GM12875 (cell line): ENCODE measurements around the gene TNS1.

Experiments
- H3K4me3 ChIP-seq: one replicate; pipeline ENCODE4 v1.5.1; 2011; ENCODE audit warnings: low read depth, low read length, control low read depth
- TF ChIP-seq, protein P1 (sequence below): IDR thresholded peaks from 2 replicates; pipeline ENCODE4 v1.5.1; 2011; ENCODE audit warnings: low read depth, mild to moderate bottlenecking, control low read depth, inconsistent platforms, low read length, moderate library complexity, borderline replicate concordance; ENCODE audit not compliant: insufficient read depth

Gene TNS1

DNA sequence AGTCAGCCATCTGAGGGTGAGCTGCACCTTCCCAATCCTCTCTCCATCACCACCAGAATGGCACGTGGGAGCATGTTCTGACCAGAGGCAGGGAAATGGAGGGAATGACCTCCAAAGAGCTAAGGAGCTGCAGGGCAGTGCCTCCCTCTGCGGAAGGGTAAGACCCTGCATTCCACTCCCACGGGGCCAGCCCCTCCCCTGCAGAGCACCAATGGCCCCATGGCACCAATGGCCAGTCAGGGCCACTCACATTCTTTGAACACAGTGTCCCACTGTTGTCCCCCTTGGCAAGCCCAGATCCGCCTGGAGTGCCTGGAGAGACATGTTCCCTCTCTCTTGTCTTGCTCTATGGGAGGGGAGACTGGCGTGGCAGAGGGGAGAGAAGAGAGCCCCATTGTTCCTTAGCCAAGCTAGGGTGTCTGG lies 164.4 kb downstream of the TNS1 start:
- H3K4me3 ChIP-seq: no peak overlapping the region
- TF ChIP-seq, protein P1, sequence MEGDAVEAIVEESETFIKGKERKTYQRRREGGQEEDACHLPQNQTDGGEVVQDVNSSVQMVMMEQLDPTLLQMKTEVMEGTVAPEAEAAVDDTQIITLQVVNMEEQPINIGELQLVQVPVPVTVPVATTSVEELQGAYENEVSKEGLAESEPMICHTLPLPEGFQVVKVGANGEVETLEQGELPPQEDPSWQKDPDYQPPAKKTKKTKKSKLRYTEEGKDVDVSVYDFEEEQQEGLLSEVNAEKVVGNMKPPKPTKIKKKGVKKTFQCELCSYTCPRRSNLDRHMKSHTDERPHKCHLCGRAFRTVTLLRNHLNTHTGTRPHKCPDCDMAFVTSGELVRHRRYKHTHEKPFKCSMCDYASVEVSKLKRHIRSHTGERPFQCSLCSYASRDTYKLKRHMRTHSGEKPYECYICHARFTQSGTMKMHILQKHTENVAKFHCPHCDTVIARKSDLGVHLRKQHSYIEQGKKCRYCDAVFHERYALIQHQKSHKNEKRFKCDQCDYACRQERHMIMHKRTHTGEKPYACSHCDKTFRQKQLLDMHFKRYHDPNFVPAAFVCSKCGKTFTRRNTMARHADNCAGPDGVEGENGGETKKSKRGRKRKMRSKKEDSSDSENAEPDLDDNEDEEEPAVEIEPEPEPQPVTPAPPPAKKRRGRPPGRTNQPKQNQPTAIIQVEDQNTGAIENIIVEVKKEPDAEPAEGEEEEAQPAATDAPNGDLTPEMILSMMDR: no peak

DNA sequence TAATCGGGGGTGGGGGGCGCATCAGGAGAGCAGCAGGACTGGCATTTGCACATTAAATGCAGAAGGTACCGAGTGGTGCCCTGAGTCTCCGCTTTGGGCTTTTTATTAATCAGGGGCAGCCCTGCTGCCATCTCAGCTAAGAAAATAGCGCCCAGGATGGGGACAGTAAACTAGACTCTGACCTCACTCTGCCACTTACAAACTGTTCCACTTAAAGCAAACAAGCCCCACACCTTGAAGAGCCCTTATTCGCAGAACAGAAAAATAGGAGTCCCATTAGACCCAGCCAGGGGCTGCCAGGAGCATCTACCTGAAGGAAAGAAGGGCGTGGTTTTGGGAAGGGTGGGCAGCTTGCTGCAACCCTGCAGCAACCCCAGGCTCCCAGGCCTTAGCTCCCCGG lies 165.3 kb downstream of the TNS1 start:
- TF ChIP-seq, protein P1: no peak

DNA sequence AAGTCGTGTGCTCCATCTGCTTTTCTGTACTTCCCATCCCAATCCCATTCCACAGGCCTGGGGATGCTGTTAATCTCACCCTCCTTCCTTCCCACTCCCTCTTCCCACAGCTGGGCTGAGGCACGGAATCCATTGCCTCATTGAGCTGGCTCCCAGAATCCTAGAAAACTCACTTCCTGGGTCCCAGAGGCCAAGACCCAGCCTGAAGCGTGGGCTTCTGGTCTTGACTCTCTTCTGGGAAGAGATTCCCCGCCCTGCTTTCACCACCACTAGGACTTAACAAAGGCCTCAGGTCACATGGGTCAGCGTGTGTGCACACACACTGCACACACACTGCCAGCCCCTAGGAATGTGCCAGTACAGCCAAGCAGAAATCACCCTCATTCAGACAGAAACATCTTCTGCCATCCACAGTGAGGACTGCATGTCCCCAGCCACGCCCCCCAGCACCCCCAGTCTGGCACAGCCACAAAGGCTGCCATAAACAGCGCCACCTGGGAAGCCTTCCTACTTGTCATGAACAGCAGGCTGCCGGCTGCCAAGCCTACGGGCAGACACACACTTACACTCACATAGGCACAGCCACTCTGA lies 165.8 kb downstream of the TNS1 start:
- H3K4me3 ChIP-seq: no peak overlapping the region
- TF ChIP-seq, protein P1: no peak

More for the DNA sequence above, 165.3 kb downstream of the TNS1 start:
- H3K4me3 ChIP-seq: no peak overlapping the region

DNA sequence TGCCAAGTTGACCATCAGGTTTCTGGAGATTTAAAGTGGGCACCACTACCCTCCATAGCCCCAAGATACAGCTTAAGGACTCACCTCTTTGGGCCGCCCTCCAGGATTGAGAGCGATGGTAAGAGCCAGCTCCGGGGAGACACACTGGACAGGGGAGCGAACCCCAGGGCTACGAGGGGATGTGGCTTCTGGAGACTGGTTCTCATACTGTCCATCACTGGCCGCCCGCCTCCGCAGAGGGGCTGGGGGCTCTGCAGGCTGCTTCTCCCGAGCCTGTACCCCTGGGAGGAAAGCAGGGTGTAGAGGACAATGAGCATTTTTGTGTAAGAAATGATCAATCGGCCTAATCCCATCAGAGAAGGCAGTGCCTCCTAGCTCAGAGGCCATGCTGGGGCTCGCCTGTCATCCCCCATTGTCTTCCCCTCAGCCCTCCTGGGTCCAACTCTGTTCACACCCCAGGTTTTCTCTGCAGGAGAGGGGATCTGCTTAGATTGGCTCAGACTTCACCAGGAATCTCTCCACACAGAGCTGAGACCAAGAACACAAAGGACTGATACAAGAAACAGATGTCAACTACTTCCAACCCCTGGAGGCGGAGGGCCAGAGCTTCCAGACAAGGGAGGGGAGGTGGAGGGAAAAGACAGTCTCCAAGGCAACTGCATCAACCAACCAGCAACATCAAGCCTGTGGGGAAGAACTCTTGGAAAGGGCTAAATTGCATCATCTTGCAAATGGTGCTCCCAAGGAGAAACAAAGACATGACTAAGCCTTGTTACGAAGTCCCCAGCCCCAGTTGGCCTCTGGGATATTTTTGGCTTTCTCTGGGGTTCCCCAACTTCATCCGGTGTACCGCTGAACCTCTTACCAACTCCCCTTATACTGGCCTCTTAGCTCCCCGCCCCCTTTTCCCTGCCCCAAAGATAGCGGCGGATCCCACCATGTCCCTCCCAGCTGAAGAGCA lies 166.6 kb downstream of the TNS1 start:
- no peak overlapping the region for H3K4me3 ChIP-seq
- TF ChIP-seq, protein P1: no peak

GRCh38 chr2:217834744-217835513 lies 167.9 kb downstream of the TNS1 start:
- H3K4me3 ChIP-seq: no peak overlapping the region
- TF ChIP-seq, protein P1: no peak

DNA sequence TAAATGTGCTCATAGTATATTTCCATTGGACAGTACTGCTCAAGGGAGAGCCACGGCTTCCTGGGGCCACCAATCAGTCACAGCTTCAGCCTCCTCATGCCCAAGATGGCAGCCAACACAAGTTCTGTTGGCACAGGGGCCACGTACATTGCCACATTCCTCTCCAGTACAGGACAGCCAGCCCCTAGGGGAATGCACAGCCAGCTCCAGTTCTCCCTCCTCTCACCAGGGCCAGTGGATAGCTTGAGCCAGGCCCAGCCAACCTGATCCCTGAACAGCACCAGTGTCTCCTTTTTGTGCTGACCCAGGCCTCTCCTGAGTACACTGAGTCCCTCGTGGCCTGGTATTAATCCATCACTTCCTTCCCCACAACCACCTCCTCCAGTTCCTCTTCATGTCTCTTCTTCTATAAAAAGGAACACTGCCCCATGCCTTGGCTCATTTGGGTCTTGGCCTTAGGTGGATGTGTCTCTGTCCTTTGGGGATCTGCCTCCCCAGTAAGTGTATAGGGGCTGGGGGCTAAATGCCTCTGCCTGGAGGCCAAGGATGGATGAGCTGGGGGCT lies 168.7 kb downstream of the TNS1 start:
- H3K4me3 ChIP-seq: no peak overlapping the region
- TF ChIP-seq, protein P1: no peak
